ENCODE measurements around the gene SCN5A. TPM values are rescaled to one million over a fixed set of nuclear protein-coding genes. Genes with fewer than 3 reads are reported as not detected.

The SCN5A gene
- total and polyA plus RNA-seq, 2 of the 13 experiments (the other 11 are each of a cell fraction or from before 2014, with no cell fraction given) = 0.22 TPM; not detected in 1

- FAIRE-seq = no peak
- CTCF ChIA-PET (ENCODE audit: low intra/inter-chr PET ratio, low total read pairs) = no interaction called here
Measured at GRCh38 chr3:38565339-38566214, 83.9 kb downstream of the SCN5A start.

More at GRCh38 chr3:38565339-38566214, 83.9 kb downstream of the SCN5A start:
- H3K9me3 ChIP-seq (ENCODE audit: low read length) = no peaks in the 10 kb centered on the region
- no peak for TF ChIP-seq ZNF234 (CRISPR knock-in tag; conservative IDR thresholded peaks at IDR 0.05)
- no peak for TF ChIP-seq ATF7 (IDR thresholded peaks at IDR 0.05)
- TF ChIP-seq ATF7 (CRISPR knock-in tag; IDR thresholded peaks at IDR 0.05) = no peak
- no peak for TF ChIP-seq UBTF (CRISPR knock-in tag; IDR thresholded peaks at IDR 0.05)
- TF ChIP-seq KAT8 (CRISPR knock-in tag; IDR thresholded peaks at IDR 0.05) = no peak
- TF ChIP-seq RXRB (CRISPR knock-in tag; IDR thresholded peaks at IDR 0.05; ENCODE audit: borderline replicate concordance) = no peak
- TF ChIP-seq MLLT10 (CRISPR knock-in tag; IDR thresholded peaks at IDR 0.05) = no peak
- no peak for TF ChIP-seq ZFP41 (CRISPR knock-in tag; IDR thresholded peaks at IDR 0.05; ENCODE audit: borderline replicate concordance)
- no peak for TF ChIP-seq JUNB (CRISPR knock-in tag; IDR thresholded peaks at IDR 0.05; ENCODE audit: borderline replicate concordance)
- TF ChIP-seq CCAR2 (optimal IDR thresholded peaks at IDR 0.05; ENCODE audit: low read depth, low read length) = no peak
- TF ChIP-seq, protein P1, sequence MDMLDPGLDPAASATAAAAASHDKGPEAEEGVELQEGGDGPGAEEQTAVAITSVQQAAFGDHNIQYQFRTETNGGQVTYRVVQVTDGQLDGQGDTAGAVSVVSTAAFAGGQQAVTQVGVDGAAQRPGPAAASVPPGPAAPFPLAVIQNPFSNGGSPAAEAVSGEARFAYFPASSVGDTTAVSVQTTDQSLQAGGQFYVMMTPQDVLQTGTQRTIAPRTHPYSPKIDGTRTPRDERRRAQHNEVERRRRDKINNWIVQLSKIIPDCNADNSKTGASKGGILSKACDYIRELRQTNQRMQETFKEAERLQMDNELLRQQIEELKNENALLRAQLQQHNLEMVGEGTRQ (IDR thresholded peaks at IDR 0.05; ENCODE audit: low read depth, low read length) = no peak
- TF ChIP-seq, protein P1 (CRISPR knock-in tag; IDR thresholded peaks at IDR 0.05; ENCODE audit: borderline replicate concordance) = no peak
- no peak for TF ChIP-seq CC2D1A (CRISPR knock-in tag; IDR thresholded peaks at IDR 0.05)
- TF ChIP-seq ZNF501 (CRISPR knock-in tag; IDR thresholded peaks at IDR 0.05) = no peak
- no peak for TF ChIP-seq SSRP1 (CRISPR knock-in tag; IDR thresholded peaks at IDR 0.05)
- no peak for TF ChIP-seq TEAD2 (CRISPR knock-in tag; IDR thresholded peaks at IDR 0.05)
- no peak for TF ChIP-seq EHMT2 (IDR thresholded peaks at IDR 0.05; ENCODE audit: borderline replicate concordance, low read depth, low read length)
- H3K79me2 ChIP-seq (ENCODE audit: insufficient read depth, low read length) = no peaks in the 10 kb centered on the region
- no peaks in the 10 kb centered on the region for H3K4me1 ChIP-seq (ENCODE audit: insufficient read depth, low read length)
- ATAC-seq (no peak; the same call in 2 of the 3 replicates), DNase-seq (ENCODE audit: low spot score) (no peak)
- H3K27ac ChIP-seq (ENCODE audit: extremely low read length, insufficient read depth, low read length) = no peak overlapping the region
- POLR2A ChIA-PET = no interaction called here
- H3K9ac ChIP-seq (ENCODE audit: insufficient read depth, low read depth, low read length) = no peak overlapping the region
- no TSS peak for BruUV-seq (replicated peaks)
- intact Hi-C loops (cut with micrococcal nuclease; ENCODE audit: unreplicated experiment) (no loop called here), in situ Hi-C loops (cut with HindIII; ENCODE audit: extremely low pct_ligation_motif_present, low pct_unique_long_range_greater_than_20kb) (no loop called here)
- no peak overlapping the region for H2AFZ ChIP-seq (ENCODE audit: low read length)
- H3K4me3 ChIP-seq (replicated peaks in 1 of 3; ENCODE audit: insufficient read depth in 1 of 3, low read depth in 2 of 3, low read length in 3 of 3) = no peak overlapping the region
- 28% methylated on average over 10 of the region's 13 CpGs for WGBS (ENCODE audit: low lambda C conversion rate)
- peaks cover 1 to 22% of the 10 kb centered on the region in 2 experiments; a peak in 3 of 5 replicates for H3K27me3 ChIP-seq (ENCODE audit: control insufficient read depth in 1 of 2, insufficient read depth in 2 of 2, low read length in 2 of 2)
- H4K20me1 ChIP-seq (ENCODE audit: insufficient read depth, low read length) = peaks cover 2% of the 10 kb centered on the region; the same call in 1 of the 2 replicates
- H3K4me2 ChIP-seq (ENCODE audit: low read depth, low read length) = no peak overlapping the region
- H3K36me3 ChIP-seq (replicated peaks in 1 of 2; ENCODE audit: control insufficient read depth in 1 of 2, insufficient read depth in 2 of 2, low read length in 2 of 2) = no peaks in the 10 kb centered on the region
